Gastrocnemius medialis (tissue), 4 donors: ENCODE results near the gene ATG7. TPM values are rescaled to one million over a fixed set of nuclear protein-coding genes. Genes with fewer than 3 reads are reported as not detected.

ENCODE experiments used
- ATAC-seq, 2 donors: fragments of 150-250 bp; one replicate each; pipeline ENCODE4 v1.9.1; 2016
- DNase-seq, 2 donors: peaks; one replicate each; pipeline ENCODE4 v3.0.0-alpha.2; 2019
- H3K27ac ChIP-seq, 4 donors: fragments of 200-600 bp; sonication (generic); 1 replicate in 1 of 4; 2 replicates in 3 of 4; pipeline ENCODE4 v1.5.1; 2016 to 2018; ENCODE audit warnings: mild to moderate bottlenecking in 2 of 4, moderate library complexity in 1 of 4
- H3K27me3 ChIP-seq, 3 donors: fragments of 200-600 bp; sonication (generic) in 2 of 3; 1 replicate in 1 of 3; 2 replicates in 2 of 3; pipeline versions ENCODE4 v1.5.1 to v1.6.0; 2016 to 2019; ENCODE audit warnings: mild to moderate bottlenecking in 1 of 3, moderate library complexity in 1 of 3
- H3K36me3 ChIP-seq, 2 donors: fragments of 200-600 bp; sonication (generic) in 1 of 2; one replicate each; pipeline ENCODE4 v1.5.1; 2017 to 2018
- H3K4me1 ChIP-seq, 2 donors: fragments of 200-600 bp; sonication (generic) in 1 of 2; one replicate each; pipeline ENCODE4 v1.5.1; 2016 to 2017; ENCODE audit warnings: mild to moderate bottlenecking in 2 of 2
- H3K4me3 ChIP-seq, 4 donors: fragments of 200-600 bp; sonication (generic) in 3 of 4; 1 replicate in 1 of 4; 2 replicates in 3 of 4; pipeline ENCODE4 v1.5.1; 2016 to 2019; ENCODE audit warnings: mild to moderate bottlenecking in 2 of 4
- H3K9me3 ChIP-seq, 3 donors: fragments of 200-600 bp; sonication (generic) in 2 of 3; 1 replicate in 1 of 3; 2 replicates in 2 of 3; pipeline ENCODE4 v1.5.1; 2016 to 2019
- POLR2A ChIP-seq, 2 donors: fragments of 450-650 bp; IDR thresholded peaks; one replicate each; pipeline ENCODE4 v1.6.1; 2017; ENCODE audit warnings: antibody characterized with exemption in 2 of 2, mild to moderate bottlenecking in 2 of 2, moderate library complexity in 2 of 2
- in situ Hi-C, 4 donors: fragments of 200-750 bp; cut with MboI; loops; one replicate each; pipeline versions ENCODE4 v1.15.0 to v1.8.0; 2017; ENCODE audit warnings: low sequenced_read_pairs in 4 of 4
- intact Hi-C: fragments of 100-400 bp; cut with DNase I; formaldehyde crosslinking; loops from one replicate; pipeline ENCODE4 v1.15.1; 2023; ENCODE audit warnings: low total_unique reads
- total RNA-seq, 4 donors: library from RNA; depleted of rRNA; stranded (reverse); fragments of >200 nt; gene quantifications; one replicate each; pipeline versions ENCODE4 v1.1.0 to v1.2.3, GENCODE V29; 2016
- TF ChIP-seq, protein P1 (sequence below), 5 experiments: fragments of 450-650 bp in 3 of 5; fragments of 200-600 bp in 2 of 5; sonication (generic) in 2 of 5; IDR thresholded peaks in 4 of 5; conservative IDR thresholded peaks in 1 of 5; 1 replicate in 4 of 5; 2 replicates in 1 of 5; pipeline ENCODE4 v1.5.1; 2016 to 2019; ENCODE audit warnings: antibody characterized with exemption in 5 of 5, mild to moderate bottlenecking in 3 of 5, moderate library complexity in 3 of 5

Gene ATG7
- total RNA-seq, 4 donors from 2014 or later: 13.5 to 29.2 (median 15.0) TPM

DNA sequence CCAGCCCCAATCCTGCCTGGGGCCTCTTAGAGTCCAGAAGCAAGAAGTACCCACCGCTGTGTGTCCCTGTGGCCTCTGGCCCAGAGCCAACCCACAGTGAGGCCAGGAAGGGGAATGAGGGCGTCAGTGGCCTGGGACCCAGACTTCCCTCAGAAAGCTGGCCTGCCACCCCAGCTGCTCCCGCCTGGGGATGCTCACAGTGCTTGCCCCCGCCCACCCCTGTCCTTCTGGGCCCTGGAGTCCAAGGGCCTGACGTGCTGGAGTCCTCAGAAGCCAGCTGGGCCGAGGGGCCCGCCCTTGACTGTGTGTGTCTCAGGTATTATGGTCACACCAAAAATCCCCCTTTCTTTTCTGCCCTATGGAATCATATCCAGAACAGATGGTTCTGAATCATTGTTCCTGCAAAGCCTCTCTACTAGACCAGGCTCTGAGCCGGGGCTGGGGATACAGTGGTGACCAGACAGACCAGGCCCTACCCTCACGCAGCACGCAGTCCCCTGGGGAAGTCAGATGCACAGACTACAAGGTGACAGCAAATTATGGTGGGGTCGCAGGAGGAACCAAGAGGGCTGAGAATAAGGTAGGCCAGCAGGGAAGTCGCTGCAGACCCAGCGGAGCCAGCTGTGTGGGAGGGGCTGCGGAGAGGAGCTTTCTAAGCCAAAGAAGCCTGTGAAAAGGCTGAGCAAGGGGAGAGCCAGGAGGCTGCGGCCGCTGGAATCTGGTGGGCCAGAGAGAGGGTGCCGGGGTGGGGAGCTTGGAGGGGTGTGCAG lies 272.4 kb downstream of the ATG7 start:
- intact Hi-C loops (no loop called here), in situ Hi-C loops (no loop called here)
- H3K27ac ChIP-seq: peak overlapping the region in 3 of 4 donors; percentile 18 to 54 (median 24)

GRCh38 chr3:11545186-11545851 lies 273.1 kb downstream of the ATG7 start:
- Histone ChIP-seq H3K36me3 (no peaks in the 10 kb centered on the region), H3K27ac (peak overlapping the region in 3 of 4 donors; percentile 18 to 54 (median 24)), H3K27me3 (no peaks in the 10 kb centered on the region), H3K4me3 (no peak overlapping the region), H3K9me3 (no peaks in the 10 kb centered on the region), H3K4me1 (peaks cover 0 to 14% of the 10 kb centered on the region in 2 donors)
- DNase-seq (no peak), ATAC-seq (peak in 1 of 2 donors; percentile 20)
- in situ Hi-C loops (no loop called here), intact Hi-C loops (no loop called here)
- no peak for TF ChIP-seq POLR2A (IDR thresholded peaks at IDR 0.05)
- TF ChIP-seq, protein P1, sequence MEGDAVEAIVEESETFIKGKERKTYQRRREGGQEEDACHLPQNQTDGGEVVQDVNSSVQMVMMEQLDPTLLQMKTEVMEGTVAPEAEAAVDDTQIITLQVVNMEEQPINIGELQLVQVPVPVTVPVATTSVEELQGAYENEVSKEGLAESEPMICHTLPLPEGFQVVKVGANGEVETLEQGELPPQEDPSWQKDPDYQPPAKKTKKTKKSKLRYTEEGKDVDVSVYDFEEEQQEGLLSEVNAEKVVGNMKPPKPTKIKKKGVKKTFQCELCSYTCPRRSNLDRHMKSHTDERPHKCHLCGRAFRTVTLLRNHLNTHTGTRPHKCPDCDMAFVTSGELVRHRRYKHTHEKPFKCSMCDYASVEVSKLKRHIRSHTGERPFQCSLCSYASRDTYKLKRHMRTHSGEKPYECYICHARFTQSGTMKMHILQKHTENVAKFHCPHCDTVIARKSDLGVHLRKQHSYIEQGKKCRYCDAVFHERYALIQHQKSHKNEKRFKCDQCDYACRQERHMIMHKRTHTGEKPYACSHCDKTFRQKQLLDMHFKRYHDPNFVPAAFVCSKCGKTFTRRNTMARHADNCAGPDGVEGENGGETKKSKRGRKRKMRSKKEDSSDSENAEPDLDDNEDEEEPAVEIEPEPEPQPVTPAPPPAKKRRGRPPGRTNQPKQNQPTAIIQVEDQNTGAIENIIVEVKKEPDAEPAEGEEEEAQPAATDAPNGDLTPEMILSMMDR (IDR thresholded peaks at IDR 0.05 in 4 of 5, conservative IDR thresholded peaks at IDR 0.05 in 1 of 5): no peak

More for the DNA sequence above, 272.4 kb downstream of the ATG7 start:
- peaks cover 0 to 14% of the 10 kb centered on the region in 2 donors for H3K4me1 ChIP-seq
- DNase-seq: no peak
- H3K36me3 ChIP-seq: no peaks in the 10 kb centered on the region
- H3K27me3 ChIP-seq: no peaks in the 10 kb centered on the region
- no peak overlapping the region for H3K4me3 ChIP-seq
- no peaks in the 10 kb centered on the region for H3K9me3 ChIP-seq
- no peak for ATAC-seq
- no peak for TF ChIP-seq POLR2A (IDR thresholded peaks at IDR 0.05)
- TF ChIP-seq, protein P1 (IDR thresholded peaks at IDR 0.05 in 4 of 5, conservative IDR thresholded peaks at IDR 0.05 in 1 of 5): no peak

DNA sequence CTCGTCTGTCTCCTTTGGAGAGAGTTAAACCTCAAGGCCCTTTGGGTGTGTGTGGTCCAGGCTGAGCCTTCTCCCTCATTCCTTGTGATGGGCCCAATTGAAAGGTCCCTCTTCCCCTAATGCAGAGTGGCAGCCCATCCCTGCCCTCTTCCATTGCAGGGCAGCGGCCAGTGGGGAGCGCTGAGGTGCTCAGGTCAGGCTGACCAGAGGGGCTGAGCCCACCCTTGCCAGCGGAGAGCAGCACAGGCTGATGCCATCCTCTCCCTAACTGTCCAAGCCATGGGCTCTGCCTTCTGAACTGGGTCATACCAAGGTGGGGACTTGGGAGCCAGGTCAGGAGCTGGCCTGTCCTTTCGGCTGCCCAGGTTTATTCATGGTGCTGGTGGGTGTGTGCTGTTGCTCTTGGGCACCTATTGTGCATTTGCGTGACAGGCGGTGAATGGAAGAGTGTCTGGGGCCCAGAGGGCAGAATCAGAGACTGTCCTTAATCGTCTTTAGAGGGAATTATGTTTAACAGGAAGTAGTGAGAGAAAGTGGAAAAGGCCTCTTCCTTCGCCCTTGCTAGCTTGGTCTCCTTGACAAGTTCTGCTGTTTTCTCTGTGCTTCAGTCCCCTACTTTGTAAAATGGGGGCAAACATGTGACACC lies 274.6 kb downstream of the ATG7 start:
- peaks cover 0 to 14% of the 10 kb centered on the region in 2 donors for H3K4me1 ChIP-seq
- H3K4me3 ChIP-seq: no peak overlapping the region
- TF ChIP-seq, protein P1 (IDR thresholded peaks at IDR 0.05 in 4 of 5, conservative IDR thresholded peaks at IDR 0.05 in 1 of 5): no peak
- no peak for TF ChIP-seq POLR2A (IDR thresholded peaks at IDR 0.05)
- intact Hi-C loops (no loop called here), in situ Hi-C loops (no loop called here)
- no peaks in the 10 kb centered on the region for H3K9me3 ChIP-seq
- no peaks in the 10 kb centered on the region for H3K27me3 ChIP-seq
- ATAC-seq: no peak
- H3K27ac ChIP-seq: no peak overlapping the region
- no peaks in the 10 kb centered on the region for H3K36me3 ChIP-seq
- no peak for DNase-seq

DNA sequence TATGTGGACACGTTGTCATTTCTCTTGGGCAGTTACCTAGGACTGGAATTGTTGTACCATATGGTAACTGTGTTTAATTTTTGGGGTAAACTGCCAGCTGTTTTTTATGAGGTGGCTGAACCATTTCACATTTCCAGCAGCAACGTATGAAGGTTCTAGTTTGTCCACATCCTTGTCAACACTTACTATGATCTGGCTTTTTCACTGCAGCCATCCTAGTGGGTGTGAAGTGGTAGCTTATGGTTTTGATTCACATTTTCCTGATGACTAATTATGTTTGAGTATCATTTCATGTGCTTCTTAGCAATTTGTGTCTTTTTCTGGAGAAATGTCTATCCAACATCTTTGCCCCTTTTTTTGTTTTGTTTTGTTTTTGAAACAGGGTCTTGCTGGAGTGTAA lies 275.3 kb downstream of the ATG7 start:
- Histone ChIP-seq H3K27ac (no peak overlapping the region), H3K36me3 (no peaks in the 10 kb centered on the region), H3K4me1 (peaks cover 0 to 14% of the 10 kb centered on the region in 2 donors), H3K27me3 (no peaks in the 10 kb centered on the region), H3K4me3 (no peak overlapping the region), H3K9me3 (no peaks in the 10 kb centered on the region)
- intact Hi-C loops (no loop called here), in situ Hi-C loops (no loop called here)
- TF ChIP-seq, protein P1 (IDR thresholded peaks at IDR 0.05 in 4 of 5, conservative IDR thresholded peaks at IDR 0.05 in 1 of 5): no peak
- no peak for TF ChIP-seq POLR2A (IDR thresholded peaks at IDR 0.05)
- no peak for DNase-seq
- ATAC-seq: no peak
